Kidney (tissue), 14 donors: ENCODE results near the gene MAP3K6. TPM values are rescaled to one million over a fixed set of nuclear protein-coding genes. Genes with fewer than 3 reads are reported as not detected.
A peak's percentile ranks its signal among the peaks of the same experiment; 100 is the strongest.

Experiments used
- DNase-seq, 5 donors: peaks; one replicate each; pipeline ENCODE4 v3.0.0-alpha.2; 2013 to 2020
- FAIRE-seq: peaks from 2 replicates; lab custom pipeline; 2012; peaks lifted over from hg19 to GRCh38; lab: Jason Lieb, UNC
- H3K27ac ChIP-seq, 2 donors: one replicate each; pipeline ENCODE4 v1.7.0; 2013; ENCODE audit warnings: low read depth in 2 of 2, low read length in 2 of 2, inconsistent platforms in 1 of 2
- H3K27me3 ChIP-seq: one replicate; pipeline ENCODE4 v1.7.1; 2013; ENCODE audit warnings: low read length, inconsistent platforms; ENCODE audit not compliant: control insufficient read depth, insufficient read depth
- H3K36me3 ChIP-seq, 3 donors: one replicate each; pipeline versions ENCODE4 v1.7.0 to v1.7.1; 2013; ENCODE audit warnings: low read length in 3 of 3, control low read depth in 1 of 3, inconsistent platforms in 1 of 3; ENCODE audit not compliant: insufficient read depth in 3 of 3, control insufficient read depth in 2 of 3
- H3K4me1 ChIP-seq, 3 donors: one replicate each; pipeline versions ENCODE4 v1.7.0 to v1.7.1; 2013; ENCODE audit warnings: low read length in 3 of 3, inconsistent platforms in 1 of 3, low read depth in 1 of 3; ENCODE audit not compliant: control insufficient read depth in 2 of 3, insufficient read depth in 2 of 3
- H3K4me3 ChIP-seq, 3 donors: one replicate each; pipeline versions ENCODE4 v1.7.0 to v1.8.1; 2013; ENCODE audit warnings: low read length in 3 of 3, control low read depth in 1 of 3, inconsistent platforms in 1 of 3
- H3K9ac ChIP-seq, 3 donors: one replicate each; pipeline versions ENCODE4 v1.7.0 to v1.7.1; 2013; ENCODE audit warnings: low read length in 3 of 3, control low read depth in 1 of 3, inconsistent platforms in 1 of 3
- H3K9me3 ChIP-seq, 3 donors: one replicate each; pipeline versions ENCODE4 v1.7.0 to v1.7.1; 2013; ENCODE audit warnings: low read length in 3 of 3, control low read depth in 1 of 3, inconsistent platforms in 1 of 3; ENCODE audit not compliant: control insufficient read depth in 2 of 3, insufficient read depth in 1 of 3
- CTCF ChIP-seq: IDR thresholded peaks from 3 replicates; pipeline ENCODE4 v1.5.1; 2012; ENCODE audit warnings: mild to moderate bottlenecking, moderate library complexity, borderline replicate concordance; ENCODE audit not compliant: insufficient read depth; ENCODE audit errors: extremely low read depth
- intact Hi-C: fragments of 100-400 bp; cut with DNase I; formaldehyde crosslinking; loops from one replicate; pipeline ENCODE4 v1.11.1; 2022
- polyA plus RNA-seq: library from polyadenylated mRNA; stranded (reverse); fragments of 350-450 nt; fragmentation: Illumina TruSeq; extraction: RNeasy Lipid Tissue Mini Kit (QIAGEN cat#74804); gene quantifications from one replicate; pipeline ENCODE4 v1.2.3, GENCODE V29; 2014; ENCODE audit warnings: low read depth, low replicate concordance; ENCODE audit not compliant: insufficient read depth
- total RNA-seq: library from RNA; stranded (reverse); fragmentation: NEBNext Ultra II Directional; extraction: Animal tissue kit (Norgen Biotek cat#: 25700); gene quantifications from one replicate; pipeline ENCODE4 v1.2.1, GENCODE V29; 2021
- donor health status: control.
- donor health status: control.
- donor health status: control.
- donor health status: control.
- donor health status: control.
- donor health status: DM: yes; HTN: yes; CAD: no.
- donor health status: Normal renal cell carcinoma (clear cell type).

The MAP3K6 gene
- total and polyA plus RNA-seq, 2 donors from 2014 or later: 59.7 to 86.7 TPM

GRCh38 chr1:27338751-27339150 is 28.0 kb downstream of the MAP3K6 start:
- H3K9me3 ChIP-seq: no peaks in the 10 kb centered on the region
- peaks cover 0 to 2% (median 0%) of the 10 kb centered on the region in 3 donors for H3K4me1 ChIP-seq
- no peaks in the 10 kb centered on the region for H3K27me3 ChIP-seq
- FAIRE-seq (no peak), DNase-seq (no peak)
- no peak overlapping the region for H3K4me3 ChIP-seq
- H3K36me3 ChIP-seq: peaks cover 2 to 17% (median 15%) of the 10 kb centered on the region in 3 donors
- TF ChIP-seq CTCF: no peak
- intact Hi-C loops: no loop called here
- H3K9ac ChIP-seq: no peak overlapping the region
- H3K27ac ChIP-seq: no peak overlapping the region

GRCh38 chr1:27336756-27337155 is 30.0 kb downstream of the MAP3K6 start:
- no peak for TF ChIP-seq CTCF
- no peak overlapping the region for H3K4me3 ChIP-seq
- intact Hi-C loops: no loop called here
- FAIRE-seq (no peak), DNase-seq (peak in 1 of 5 donors; percentile 32)
- peaks cover 5 to 36% (median 20%) of the 10 kb centered on the region in 3 donors for H3K36me3 ChIP-seq
- H3K27ac ChIP-seq: no peak overlapping the region
- no peaks in the 10 kb centered on the region for H3K9me3 ChIP-seq
- H3K27me3 ChIP-seq: no peaks in the 10 kb centered on the region
- no peak overlapping the region for H3K9ac ChIP-seq
- H3K4me1 ChIP-seq: no peaks in the 10 kb centered on the region

GRCh38 chr1:27335506-27336422 is 31.0 kb downstream of the MAP3K6 start:
- Histone ChIP-seq H3K4me3 (no peak overlapping the region), H3K36me3 (peaks cover 5 to 45% (median 20%) of the 10 kb centered on the region in 3 donors), H3K27ac (no peak overlapping the region), H3K9me3 (no peaks in the 10 kb centered on the region), H3K4me1 (no peaks in the 10 kb centered on the region), H3K9ac (no peak overlapping the region), H3K27me3 (no peaks in the 10 kb centered on the region)
- intact Hi-C loops: no loop called here
- no peak for TF ChIP-seq CTCF
- DNase-seq (no peak), FAIRE-seq (no peak)
